Memory B cell (primary cell): Measurements from ENCODE around the gene SCNN1A.

Experiments
- ATAC-seq: fragments of 150-1000 bp; cut with Tn5 transposase; 2 replicates; pipeline ENCODE4 v1.10.0; 2021; ENCODE audit warnings: low read depth, mild to moderate bottlenecking, moderate library complexity
- DNase-seq, 2 donors: peaks; one replicate each; pipeline ENCODE4 v3.0.0; 2022; ENCODE audit warnings: low spot score in 2 of 2
- H3K27ac Mint-ChIP-seq: one replicate; pipeline ENCODE4 v1.8.0; 2022; ENCODE audit warnings: mild to moderate bottlenecking, moderate library complexity, mixed read lengths
- H3K27me3 Mint-ChIP-seq: one replicate; pipeline ENCODE4 v1.8.0; 2022; ENCODE audit warnings: mixed read lengths
- H3K36me3 Mint-ChIP-seq: one replicate; pipeline ENCODE4 v1.8.0; 2022; ENCODE audit warnings: mild to moderate bottlenecking, mixed read lengths
- H3K4me1 Mint-ChIP-seq: one replicate; pipeline ENCODE4 v1.8.0; 2022; ENCODE audit warnings: mixed read lengths
- H3K4me3 Mint-ChIP-seq: one replicate; pipeline ENCODE4 v1.8.0; 2022; ENCODE audit warnings: mild to moderate bottlenecking, moderate library complexity, mixed read lengths
- H3K9me3 Mint-ChIP-seq: one replicate; pipeline ENCODE4 v1.8.0; 2022; ENCODE audit warnings: mixed read lengths

The SCNN1A gene

GRCh38 chr12:6377667-6377994 is 2.3 kb upstream of the SCNN1A start:
- no peaks in the 10 kb centered on the region for H3K9me3 Mint-ChIP-seq
- peaks cover 6% of the 10 kb centered on the region for H3K4me1 Mint-ChIP-seq
- no peak overlapping the region for H3K4me3 Mint-ChIP-seq
- H3K27me3 Mint-ChIP-seq, result peaks cover 36% of the 10 kb centered on the region
- no peak overlapping the region for H3K27ac Mint-ChIP-seq
- H3K36me3 Mint-ChIP-seq, result no peaks in the 10 kb centered on the region
- DNase-seq (no peak), ATAC-seq (no peak)

- peaks cover 34% of the 10 kb centered on the region for H3K27me3 Mint-ChIP-seq
- DNase-seq, result no peak
- H3K36me3 Mint-ChIP-seq, result no peaks in the 10 kb centered on the region
- ATAC-seq, result no peak
- H3K4me1 Mint-ChIP-seq, result peaks cover 6% of the 10 kb centered on the region
- no peaks in the 10 kb centered on the region for H3K9me3 Mint-ChIP-seq
- H3K4me3 Mint-ChIP-seq, result no peak overlapping the region
- no peak overlapping the region for H3K27ac Mint-ChIP-seq
Observed at GRCh38 chr12:6376870-6377666, 1.7 kb upstream of the SCNN1A start.

- Mint-ChIP-seq H3K4me1 (peaks cover 6% of the 10 kb centered on the region), H3K4me3 (no peak overlapping the region), H3K27ac (no peak overlapping the region), H3K9me3 (no peaks in the 10 kb centered on the region), H3K27me3 (peaks cover 29% of the 10 kb centered on the region), H3K36me3 (no peaks in the 10 kb centered on the region)
- DNase-seq (no peak), ATAC-seq (no peak)
Observed at GRCh38 chr12:6376079-6376869, 911 bp upstream of the SCNN1A start.

- H3K36me3 Mint-ChIP-seq, result no peaks in the 10 kb centered on the region
- H3K4me3 Mint-ChIP-seq, result no peak overlapping the region
- no peaks in the 10 kb centered on the region for H3K9me3 Mint-ChIP-seq
- H3K27me3 Mint-ChIP-seq, result peaks cover 34% of the 10 kb centered on the region
- H3K27ac Mint-ChIP-seq, result no peak overlapping the region
- H3K4me1 Mint-ChIP-seq, result peaks cover 6% of the 10 kb centered on the region
- DNase-seq (no peak), ATAC-seq (no peak)
Observed at GRCh38 chr12:6374786-6375160, 590 bp downstream of the SCNN1A start.

GRCh38 chr12:6374028-6374785 is 1.2 kb downstream of the SCNN1A start:
- peaks cover 33% of the 10 kb centered on the region for H3K27me3 Mint-ChIP-seq
- no peak overlapping the region for H3K4me3 Mint-ChIP-seq
- no peaks in the 10 kb centered on the region for H3K9me3 Mint-ChIP-seq
- DNase-seq, result no peak
- H3K27ac Mint-ChIP-seq, result no peak overlapping the region
- H3K4me1 Mint-ChIP-seq, result peaks cover 6% of the 10 kb centered on the region
- no peak for ATAC-seq
- no peaks in the 10 kb centered on the region for H3K36me3 Mint-ChIP-seq

- Mint-ChIP-seq H3K27me3 (peaks cover 31% of the 10 kb centered on the region), H3K4me3 (no peak overlapping the region), H3K4me1 (peaks cover 6% of the 10 kb centered on the region), H3K27ac (no peak overlapping the region), H3K9me3 (no peaks in the 10 kb centered on the region), H3K36me3 (no peaks in the 10 kb centered on the region)
- DNase-seq, result no peak
- ATAC-seq, result no peak
Observed at GRCh38 chr12:6373022-6373787, 2.2 kb downstream of the SCNN1A start.

GRCh38 chr12:6372403-6373003 is 2.9 kb downstream of the SCNN1A start:
- Mint-ChIP-seq H3K4me1 (peaks cover 6% of the 10 kb centered on the region), H3K4me3 (no peak overlapping the region), H3K27me3 (peaks cover 31% of the 10 kb centered on the region), H3K9me3 (no peaks in the 10 kb centered on the region), H3K27ac (no peak overlapping the region), H3K36me3 (no peaks in the 10 kb centered on the region)
- no peak for ATAC-seq
- DNase-seq, result no peak

- Mint-ChIP-seq H3K4me1 (peaks cover 5% of the 10 kb centered on the region), H3K27me3 (peaks cover 27% of the 10 kb centered on the region), H3K36me3 (no peaks in the 10 kb centered on the region), H3K9me3 (peaks cover 4% of the 10 kb centered on the region), H3K4me3 (no peak overlapping the region), H3K27ac (no peak overlapping the region)
- no peak for ATAC-seq
- DNase-seq, result no peak
Observed at GRCh38 chr12:6370994-6371754, 4.2 kb downstream of the SCNN1A start.

GRCh38 chr12:6370576-6370935 is 4.8 kb downstream of the SCNN1A start:
- Mint-ChIP-seq H3K4me3 (no peak overlapping the region), H3K27ac (no peak overlapping the region), H3K36me3 (no peaks in the 10 kb centered on the region), H3K4me1 (peaks cover 5% of the 10 kb centered on the region), H3K9me3 (peaks cover 4% of the 10 kb centered on the region), H3K27me3 (peaks cover 24% of the 10 kb centered on the region)
- ATAC-seq (no peak), DNase-seq (no peak)

GRCh38 chr12:6369916-6370575 is 5.3 kb downstream of the SCNN1A start:
- Mint-ChIP-seq H3K36me3 (no peaks in the 10 kb centered on the region), H3K27me3 (peaks cover 22% of the 10 kb centered on the region), H3K4me3 (no peak overlapping the region), H3K4me1 (peaks cover 4% of the 10 kb centered on the region), H3K9me3 (peaks cover 4% of the 10 kb centered on the region), H3K27ac (no peak overlapping the region)
- DNase-seq (no peak), ATAC-seq (no peak)

GRCh38 chr12:6368906-6369525 is 6.3 kb downstream of the SCNN1A start:
- Mint-ChIP-seq H3K4me1 (peaks cover 5% of the 10 kb centered on the region), H3K36me3 (no peaks in the 10 kb centered on the region), H3K4me3 (no peak overlapping the region), H3K27ac (no peak overlapping the region), H3K27me3 (peaks cover 20% of the 10 kb centered on the region), H3K9me3 (peaks cover 4% of the 10 kb centered on the region)
- ATAC-seq, result no peak
- no peak for DNase-seq
